Stimulated activated CD8-positive, alpha-beta memory T cell treated with anti-CD3 and anti-CD28 coated beads, Interleukin-2, amount 100 ng/mL, for 48 hours (primary cell): ENCODE data around the gene TMEM132D.

Experiments used
- DNase-seq, 2 donors: peaks; one replicate each; pipeline ENCODE4 v3.0.0-alpha.2; 2020; ENCODE audit warnings: low read depth in 2 of 2

Gene TMEM132D

GRCh38 chr12:129826273-129826672 is 77.6 kb downstream of the TMEM132D start:
- no peak for DNase-seq

GRCh38 chr12:129825316-129825715 is 78.5 kb downstream of the TMEM132D start:
- DNase-seq: no peak

GRCh38 chr12:129821964-129822363 is 81.9 kb downstream of the TMEM132D start:
- no peak for DNase-seq

GRCh38 chr12:129819391-129819790 is 84.4 kb downstream of the TMEM132D start:
- no peak for DNase-seq

DNA sequence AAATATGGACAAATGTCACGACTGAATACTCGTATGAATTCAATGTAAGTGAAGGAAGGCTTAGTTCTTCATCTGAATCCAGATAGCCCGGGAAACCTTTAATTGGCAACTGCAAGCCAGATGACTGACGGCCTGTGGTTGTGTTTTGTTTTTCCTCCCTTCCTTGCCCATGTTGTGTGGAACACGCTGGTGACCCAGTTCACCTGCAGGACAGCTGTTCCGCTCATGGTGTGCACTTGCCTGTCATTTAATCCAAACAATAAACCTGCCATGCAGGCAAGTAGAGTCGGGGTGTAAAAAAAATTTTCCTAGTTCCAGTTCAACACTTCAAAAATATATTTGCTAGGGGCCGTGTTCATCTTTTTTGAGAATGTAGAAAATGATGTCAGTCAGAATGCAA is 88.0 kb downstream of the TMEM132D start:
- no peak for DNase-seq

DNA sequence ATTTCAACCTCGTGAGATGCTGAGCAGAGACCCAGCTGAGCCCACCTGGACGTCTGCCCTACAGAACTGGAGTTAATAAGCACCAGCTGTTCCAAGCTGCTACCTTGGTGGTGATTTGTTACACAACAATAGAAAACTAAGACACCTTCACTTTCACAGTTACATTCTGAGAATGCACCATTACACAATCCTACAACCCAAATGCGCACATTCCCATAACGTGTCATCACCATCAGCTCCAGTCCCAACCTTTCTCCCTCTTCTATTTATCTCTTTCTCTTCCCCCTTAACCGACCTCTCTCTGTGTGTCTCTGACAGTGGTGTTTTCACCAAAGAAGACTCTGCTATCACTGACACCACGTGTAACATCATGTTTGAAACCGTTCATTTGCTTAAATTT is 91.9 kb downstream of the TMEM132D start:
- no peak for DNase-seq

- no peak for DNase-seq
These were observed 96.7 kb downstream of the TMEM132D start for GRCh38 chr12:129807136-129807535.

DNA sequence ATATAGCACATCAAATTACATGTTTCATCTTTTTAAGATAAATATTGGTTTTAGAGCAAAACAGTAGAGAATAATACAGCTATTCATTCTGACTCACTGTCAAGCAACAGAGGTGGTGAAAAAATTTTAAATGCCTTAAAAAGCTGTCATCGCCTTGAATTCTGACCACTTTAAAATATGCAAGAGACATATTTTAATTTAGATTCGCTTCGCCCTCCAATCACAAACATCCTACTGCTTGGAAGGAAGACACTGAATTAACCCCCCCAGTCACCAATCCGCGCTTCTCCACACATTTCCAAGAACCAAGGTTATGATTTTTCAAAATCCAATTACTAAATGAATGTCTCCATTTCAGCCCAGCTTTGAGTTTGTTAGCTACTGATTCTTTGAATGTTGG is 112.4 kb downstream of the TMEM132D start:
- DNase-seq: no peak

DNA sequence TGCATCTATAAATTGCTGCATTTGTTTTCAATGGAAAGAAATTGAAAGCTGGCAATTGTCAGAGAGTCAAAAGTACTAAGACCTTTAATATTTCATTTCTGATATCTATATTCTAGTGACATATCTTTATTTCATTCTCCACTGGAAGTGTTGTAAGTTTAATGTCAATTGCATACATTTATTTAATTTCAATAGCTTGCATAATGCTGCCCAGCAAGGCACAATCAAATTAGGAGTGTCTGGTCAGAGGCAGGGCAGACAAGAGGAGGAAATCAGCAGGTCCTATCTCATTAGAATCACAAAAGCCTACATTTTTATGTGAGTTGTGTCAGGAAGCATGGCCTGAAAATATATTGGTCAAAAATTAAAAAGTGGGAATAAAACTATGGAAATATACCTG is 112.9 kb downstream of the TMEM132D start:
- no peak for DNase-seq

DNA sequence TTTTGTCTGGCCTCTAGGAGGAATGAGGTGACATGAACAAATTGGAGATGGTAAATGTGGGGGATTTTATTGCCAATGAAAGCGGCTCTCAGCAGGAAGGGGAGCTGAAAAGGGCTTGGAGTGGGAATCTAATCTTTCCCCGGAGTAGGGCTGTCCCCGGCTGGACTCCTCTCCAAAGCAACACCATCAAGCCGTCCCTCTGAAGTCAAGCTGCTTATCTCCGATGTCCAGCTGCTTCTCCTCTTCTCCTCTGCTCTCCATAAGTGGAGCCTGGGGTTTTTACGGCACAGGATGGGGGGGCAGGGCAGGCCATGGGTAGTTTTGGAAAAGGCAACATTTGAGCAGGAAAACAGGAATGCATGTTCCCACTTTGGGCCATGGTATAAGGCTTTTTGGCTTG is 113.5 kb downstream of the TMEM132D start:
- DNase-seq: no peak

DNA sequence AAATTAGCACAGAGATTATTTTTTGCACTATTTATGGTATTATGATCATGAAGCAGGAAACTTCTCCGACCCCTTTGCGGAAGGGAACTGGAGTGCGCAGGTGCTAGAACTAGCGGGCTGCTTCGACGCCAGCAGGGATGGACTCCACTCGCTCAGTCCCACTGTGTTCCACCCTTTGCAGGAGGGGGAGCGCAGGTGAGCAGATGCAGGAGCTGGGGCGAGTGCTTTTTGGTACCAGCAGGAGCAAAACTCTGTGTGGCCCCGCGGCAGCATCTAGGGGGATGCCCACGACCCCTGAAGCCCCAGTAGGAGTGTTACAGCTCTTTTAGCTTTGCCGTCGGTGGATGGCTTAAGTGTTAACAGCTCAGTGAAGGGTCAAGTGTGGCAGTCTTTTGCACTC is 113.9 kb downstream of the TMEM132D start:
- DNase-seq: no peak

GRCh38 chr12:129788506-129789084 is 115.2 kb downstream of the TMEM132D start:
- DNase-seq: no peak

- DNase-seq: no peak
These were observed 123.8 kb downstream of the TMEM132D start for GRCh38 chr12:129779989-129780388.

DNA sequence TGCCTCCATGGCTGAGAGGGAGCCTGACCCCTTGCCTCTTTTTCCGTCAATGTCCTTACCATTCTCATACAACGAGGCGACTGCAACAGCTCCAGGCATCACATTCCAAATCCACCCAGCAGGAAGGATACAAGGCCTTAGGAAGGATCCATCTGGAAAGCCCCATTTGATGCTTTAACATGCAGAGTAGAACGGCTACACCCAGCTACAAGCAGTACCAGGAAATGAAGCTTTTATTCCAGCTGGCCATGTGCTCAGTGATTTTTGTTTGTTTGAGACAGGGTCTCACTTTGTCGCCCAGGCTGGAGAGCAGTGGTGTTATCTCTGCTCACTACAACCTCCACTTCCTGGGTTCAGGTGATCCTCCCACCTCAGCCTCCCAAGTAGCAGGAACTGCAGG is 124.8 kb downstream of the TMEM132D start:
- DNase-seq: no peak

- DNase-seq: no peak
These were observed 126.7 kb downstream of the TMEM132D start for GRCh38 chr12:129776977-129777667.

DNA sequence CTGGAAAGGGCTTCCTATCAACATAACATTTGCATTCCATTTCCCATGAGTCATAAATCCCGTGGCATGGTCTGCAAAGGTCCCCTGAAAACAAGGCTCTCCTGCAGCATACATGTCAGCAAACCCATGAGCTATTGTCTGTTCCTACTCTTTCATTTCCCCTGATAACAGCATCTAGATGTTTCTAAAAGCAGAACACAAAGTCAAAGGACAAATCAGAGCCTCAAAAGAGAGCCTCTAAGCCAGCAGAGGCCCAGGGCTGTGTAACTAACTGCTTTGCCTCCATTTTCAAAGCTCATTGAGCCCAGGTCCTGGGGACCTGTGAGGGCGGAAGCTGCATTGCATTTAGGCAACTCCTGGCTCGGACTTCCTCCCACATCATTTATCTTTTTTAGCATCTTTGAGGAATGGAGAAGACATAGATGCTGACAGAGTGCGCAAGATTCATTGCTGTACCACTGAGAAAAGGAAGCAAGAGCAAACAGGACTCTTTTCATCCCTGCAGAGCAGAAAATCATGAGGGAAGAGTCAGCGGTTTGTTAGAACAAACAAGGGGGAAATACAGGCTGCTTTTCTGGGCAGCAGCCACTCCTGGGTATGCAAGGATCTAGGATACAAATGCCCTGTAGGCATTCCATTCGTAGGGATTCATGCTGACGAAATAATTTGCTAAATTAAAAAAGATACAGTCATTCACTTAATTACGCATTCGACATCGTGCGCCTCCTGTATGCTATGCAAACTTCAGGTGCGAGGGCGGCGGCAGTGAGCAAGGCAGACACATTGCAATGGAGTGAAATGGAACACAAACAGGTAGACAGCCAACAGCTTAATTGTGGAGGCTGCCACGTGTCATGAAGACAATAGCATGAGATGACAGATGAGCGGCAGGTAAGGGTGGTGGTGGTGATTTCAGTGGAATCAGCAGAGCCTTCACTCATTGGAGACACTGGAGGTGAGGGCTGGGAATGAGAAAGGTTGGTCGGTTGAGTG is 131.0 kb downstream of the TMEM132D start:
- no peak for DNase-seq

- no peak for DNase-seq
These were observed 132.6 kb downstream of the TMEM132D start for GRCh38 chr12:129771238-129771637.

GRCh38 chr12:129765719-129766118 is 138.1 kb downstream of the TMEM132D start:
- no peak for DNase-seq

DNA sequence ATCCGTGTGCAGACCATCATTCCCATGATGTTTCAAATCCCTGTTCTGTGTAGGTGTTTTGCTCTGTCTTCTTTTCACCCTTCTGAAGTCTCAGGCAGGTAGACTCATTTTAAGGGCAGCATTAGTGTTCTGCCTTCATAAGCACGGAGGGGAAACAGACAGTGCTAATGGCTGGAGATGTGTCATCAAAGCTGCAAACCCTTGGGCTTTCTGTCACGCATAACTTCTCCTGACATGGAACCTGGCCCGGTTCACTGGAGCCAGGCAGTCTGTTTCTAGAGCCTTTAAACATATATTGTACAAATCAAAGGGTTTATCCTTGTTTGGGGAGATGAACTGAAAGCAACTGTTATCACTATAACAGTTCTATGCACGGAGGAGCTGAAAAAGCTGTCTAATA is 141.4 kb downstream of the TMEM132D start:
- no peak for DNase-seq

- DNase-seq: no peak
These were observed 150.2 kb downstream of the TMEM132D start for GRCh38 chr12:129753586-129753985.

GRCh38 chr12:129750421-129750820 is 153.4 kb downstream of the TMEM132D start:
- DNase-seq: no peak

- DNase-seq: no peak
These were observed 157.5 kb downstream of the TMEM132D start for GRCh38 chr12:129746318-129746717.

GRCh38 chr12:129729170-129729569 is 174.7 kb downstream of the TMEM132D start:
- DNase-seq: no peak
